ENCODE measurements around the gene POTEH. TPM values are rescaled to one million over a fixed set of nuclear protein-coding genes. Genes with fewer than 3 reads are reported as not detected.
A peak's percentile ranks its signal among the peaks of the same experiment; 100 is the strongest.
"Not testable (repeated sequence)": the region's sequence is repeated elsewhere in the genome, so short reads cannot be mapped to it uniquely, and the experiment has no call there.

The POTEH gene
- total RNA-seq (not detected), polyA plus RNA-seq (not detected)
- long read RNA-seq, donor 1, result 0 reads
- long read RNA-seq, donor 2, result 0 reads

- H3K27ac ChIP-seq (ENCODE audit: low read depth in 1 of 2, low read length in 2 of 2); H3K27me3 ChIP-seq (ENCODE audit: control insufficient read depth in 1 of 2, insufficient read depth in 2 of 2, low read length in 1 of 2); H3K4me3 ChIP-seq (ENCODE audit: low read length in 2 of 2); H3K36me3 ChIP-seq (ENCODE audit: control insufficient read depth in 1 of 2, insufficient read depth in 2 of 2, low read length in 1 of 2); intact Hi-C loops (cut with DNase I); H3K9me3 ChIP-seq (ENCODE audit: control insufficient read depth, low read length); H3K4me1 ChIP-seq (ENCODE audit: control insufficient read depth in 1 of 2, insufficient read depth in 2 of 2, low read length in 2 of 2); ATAC-seq (ENCODE audit: low FRiP score): not testable (repeated sequence)
- peak in 1 of 2 donors; percentile 59 for DNase-seq
- WGBS, 2 donors, result 84 to 85% methylated on average over 6 to 7 of the region's 11 CpGs
These were observed at the start of gene POTEH for GRCh38 chr22:15689749-15690125. TSS of gene POTEH (plus strand) at chr22:15690026. CDS start at chr22:15690078, 52 bp downstream.

- H3K9me3 ChIP-seq (ENCODE audit: control insufficient read depth, low read length); H3K27ac ChIP-seq (ENCODE audit: low read depth in 1 of 2, low read length in 2 of 2); H3K27me3 ChIP-seq (ENCODE audit: control insufficient read depth in 1 of 2, insufficient read depth in 2 of 2, low read length in 1 of 2); H3K4me1 ChIP-seq (ENCODE audit: control insufficient read depth in 1 of 2, insufficient read depth in 2 of 2, low read length in 2 of 2); DNase-seq; H3K4me3 ChIP-seq (ENCODE audit: low read length in 2 of 2); H3K36me3 ChIP-seq (ENCODE audit: control insufficient read depth in 1 of 2, insufficient read depth in 2 of 2, low read length in 1 of 2); ATAC-seq (ENCODE audit: low FRiP score); intact Hi-C loops (cut with DNase I): not testable (repeated sequence)
- 53% methylated on average over 3 of the region's 19 CpGs; no CpG with 5 or more reads in 1 of the 2 donors for WGBS, 2 donors
These were observed 47.5 kb upstream of the POTEH start for GRCh38 chr22:15642288-15642861.

- H3K9me3 ChIP-seq (ENCODE audit: control insufficient read depth, low read length); ATAC-seq (ENCODE audit: low FRiP score); H3K27ac ChIP-seq (ENCODE audit: low read depth in 1 of 2, low read length in 2 of 2); H3K4me3 ChIP-seq (ENCODE audit: low read length in 2 of 2); intact Hi-C loops (cut with DNase I); H3K36me3 ChIP-seq (ENCODE audit: control insufficient read depth in 1 of 2, insufficient read depth in 2 of 2, low read length in 1 of 2); DNase-seq; H3K4me1 ChIP-seq (ENCODE audit: control insufficient read depth in 1 of 2, insufficient read depth in 2 of 2, low read length in 2 of 2); H3K27me3 ChIP-seq (ENCODE audit: control insufficient read depth in 1 of 2, insufficient read depth in 2 of 2, low read length in 1 of 2): not testable (repeated sequence)
- 31 to 39% methylated on average over 6 of the region's 7 CpGs for WGBS, 2 donors
These were observed 37.9 kb upstream of the POTEH start for GRCh38 chr22:15651954-15652353.

- H3K4me3 ChIP-seq (ENCODE audit: low read length in 2 of 2); intact Hi-C loops (cut with DNase I); H3K27ac ChIP-seq (ENCODE audit: low read depth in 1 of 2, low read length in 2 of 2); ATAC-seq (ENCODE audit: low FRiP score); H3K27me3 ChIP-seq (ENCODE audit: control insufficient read depth in 1 of 2, insufficient read depth in 2 of 2, low read length in 1 of 2); H3K9me3 ChIP-seq (ENCODE audit: control insufficient read depth, low read length); H3K36me3 ChIP-seq (ENCODE audit: control insufficient read depth in 1 of 2, insufficient read depth in 2 of 2, low read length in 1 of 2); H3K4me1 ChIP-seq (ENCODE audit: control insufficient read depth in 1 of 2, insufficient read depth in 2 of 2, low read length in 2 of 2); DNase-seq: not testable (repeated sequence)
- no CpG with 5 or more reads among the region's 6 CpGs for WGBS, 2 donors
These were observed 37.1 kb upstream of the POTEH start for GRCh38 chr22:15652738-15653137.

- H3K9me3 ChIP-seq (ENCODE audit: control insufficient read depth, low read length); H3K4me3 ChIP-seq (ENCODE audit: low read length in 2 of 2); DNase-seq; H3K36me3 ChIP-seq (ENCODE audit: control insufficient read depth in 1 of 2, insufficient read depth in 2 of 2, low read length in 1 of 2); H3K4me1 ChIP-seq (ENCODE audit: control insufficient read depth in 1 of 2, insufficient read depth in 2 of 2, low read length in 2 of 2); ATAC-seq (ENCODE audit: low FRiP score); intact Hi-C loops (cut with DNase I); H3K27me3 ChIP-seq (ENCODE audit: control insufficient read depth in 1 of 2, insufficient read depth in 2 of 2, low read length in 1 of 2); H3K27ac ChIP-seq (ENCODE audit: low read depth in 1 of 2, low read length in 2 of 2): not testable (repeated sequence)
- 72 to 73% methylated on average over 2 of the region's 2 CpGs for WGBS, 2 donors
These were observed 36.6 kb upstream of the POTEH start for GRCh38 chr22:15653241-15653640.

- WGBS, 2 donors, result no CpG with 5 or more reads among the region's 2 CpGs
- H3K27ac ChIP-seq (ENCODE audit: low read depth in 1 of 2, low read length in 2 of 2); ATAC-seq (ENCODE audit: low FRiP score); DNase-seq; H3K4me3 ChIP-seq (ENCODE audit: low read length in 2 of 2); H3K9me3 ChIP-seq (ENCODE audit: control insufficient read depth, low read length); H3K4me1 ChIP-seq (ENCODE audit: control insufficient read depth in 1 of 2, insufficient read depth in 2 of 2, low read length in 2 of 2); H3K36me3 ChIP-seq (ENCODE audit: control insufficient read depth in 1 of 2, insufficient read depth in 2 of 2, low read length in 1 of 2); H3K27me3 ChIP-seq (ENCODE audit: control insufficient read depth in 1 of 2, insufficient read depth in 2 of 2, low read length in 1 of 2); intact Hi-C loops (cut with DNase I): not testable (repeated sequence)
These were observed 28.7 kb upstream of the POTEH start for GRCh38 chr22:15661102-15661501.

- H3K27me3 ChIP-seq (ENCODE audit: control insufficient read depth in 1 of 2, insufficient read depth in 2 of 2, low read length in 1 of 2); H3K27ac ChIP-seq (ENCODE audit: low read depth in 1 of 2, low read length in 2 of 2); H3K9me3 ChIP-seq (ENCODE audit: control insufficient read depth, low read length); ATAC-seq (ENCODE audit: low FRiP score); H3K4me1 ChIP-seq (ENCODE audit: control insufficient read depth in 1 of 2, insufficient read depth in 2 of 2, low read length in 2 of 2); H3K36me3 ChIP-seq (ENCODE audit: control insufficient read depth in 1 of 2, insufficient read depth in 2 of 2, low read length in 1 of 2); H3K4me3 ChIP-seq (ENCODE audit: low read length in 2 of 2); intact Hi-C loops (cut with DNase I); DNase-seq: not testable (repeated sequence)
- WGBS, 2 donors, result 83 to 100% methylated on average over 1 of the region's 3 CpGs
These were observed 25.1 kb upstream of the POTEH start for GRCh38 chr22:15664682-15665081.

GRCh38 chr22:15665478-15665877 lies 24.3 kb upstream of the POTEH start:
- ATAC-seq (ENCODE audit: low FRiP score); DNase-seq; H3K4me1 ChIP-seq (ENCODE audit: control insufficient read depth in 1 of 2, insufficient read depth in 2 of 2, low read length in 2 of 2); H3K9me3 ChIP-seq (ENCODE audit: control insufficient read depth, low read length); intact Hi-C loops (cut with DNase I); H3K36me3 ChIP-seq (ENCODE audit: control insufficient read depth in 1 of 2, insufficient read depth in 2 of 2, low read length in 1 of 2); H3K27ac ChIP-seq (ENCODE audit: low read depth in 1 of 2, low read length in 2 of 2); H3K4me3 ChIP-seq (ENCODE audit: low read length in 2 of 2); H3K27me3 ChIP-seq (ENCODE audit: control insufficient read depth in 1 of 2, insufficient read depth in 2 of 2, low read length in 1 of 2): not testable (repeated sequence)
- 48 to 52% methylated on average over 5 of the region's 5 CpGs for WGBS, 2 donors

GRCh38 chr22:15669430-15669829 lies 20.4 kb upstream of the POTEH start:
- H3K27ac ChIP-seq (ENCODE audit: low read depth in 1 of 2, low read length in 2 of 2); intact Hi-C loops (cut with DNase I); H3K36me3 ChIP-seq (ENCODE audit: control insufficient read depth in 1 of 2, insufficient read depth in 2 of 2, low read length in 1 of 2); H3K9me3 ChIP-seq (ENCODE audit: control insufficient read depth, low read length); ATAC-seq (ENCODE audit: low FRiP score); H3K4me1 ChIP-seq (ENCODE audit: control insufficient read depth in 1 of 2, insufficient read depth in 2 of 2, low read length in 2 of 2); H3K27me3 ChIP-seq (ENCODE audit: control insufficient read depth in 1 of 2, insufficient read depth in 2 of 2, low read length in 1 of 2); H3K4me3 ChIP-seq (ENCODE audit: low read length in 2 of 2): not testable (repeated sequence)
- 80 to 89% methylated on average over 6 to 8 of the region's 12 CpGs for WGBS, 2 donors
- DNase-seq, result peak in 1 of 2 donors; percentile 31

Measured in aorta (tissue), 5 donors.